ENCODE results near the gene YIF1A.

DNA sequence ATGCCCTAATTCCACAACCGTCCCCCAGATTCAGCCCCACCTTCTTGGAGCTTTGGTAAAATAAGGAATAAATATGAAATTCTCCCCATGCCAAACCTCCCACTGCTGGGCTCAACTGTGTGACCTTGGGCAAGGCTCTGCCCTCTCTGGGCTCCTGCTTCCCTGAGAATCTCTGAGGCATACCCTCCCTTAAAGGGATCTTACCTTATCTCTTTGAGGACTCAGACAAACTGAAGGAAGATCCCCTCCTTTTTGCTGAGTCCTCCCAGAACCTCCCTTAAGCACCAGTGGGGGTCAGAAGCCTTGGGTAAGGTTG lies 25.2 kb upstream of the YIF1A start:
- TF ChIP-seq, protein P1, sequence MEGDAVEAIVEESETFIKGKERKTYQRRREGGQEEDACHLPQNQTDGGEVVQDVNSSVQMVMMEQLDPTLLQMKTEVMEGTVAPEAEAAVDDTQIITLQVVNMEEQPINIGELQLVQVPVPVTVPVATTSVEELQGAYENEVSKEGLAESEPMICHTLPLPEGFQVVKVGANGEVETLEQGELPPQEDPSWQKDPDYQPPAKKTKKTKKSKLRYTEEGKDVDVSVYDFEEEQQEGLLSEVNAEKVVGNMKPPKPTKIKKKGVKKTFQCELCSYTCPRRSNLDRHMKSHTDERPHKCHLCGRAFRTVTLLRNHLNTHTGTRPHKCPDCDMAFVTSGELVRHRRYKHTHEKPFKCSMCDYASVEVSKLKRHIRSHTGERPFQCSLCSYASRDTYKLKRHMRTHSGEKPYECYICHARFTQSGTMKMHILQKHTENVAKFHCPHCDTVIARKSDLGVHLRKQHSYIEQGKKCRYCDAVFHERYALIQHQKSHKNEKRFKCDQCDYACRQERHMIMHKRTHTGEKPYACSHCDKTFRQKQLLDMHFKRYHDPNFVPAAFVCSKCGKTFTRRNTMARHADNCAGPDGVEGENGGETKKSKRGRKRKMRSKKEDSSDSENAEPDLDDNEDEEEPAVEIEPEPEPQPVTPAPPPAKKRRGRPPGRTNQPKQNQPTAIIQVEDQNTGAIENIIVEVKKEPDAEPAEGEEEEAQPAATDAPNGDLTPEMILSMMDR (IDR thresholded peaks at IDR 0.05) = no peak
- TF ChIP-seq POLR2A (IDR thresholded peaks at IDR 0.05) = no peak
- no peak for TF ChIP-seq EP300 (IDR thresholded peaks at IDR 0.05)
